Calu3 (cell line): Measurements from ENCODE around the gene LIPC. TPM values are rescaled to one million over a fixed set of nuclear protein-coding genes. Genes with fewer than 3 reads are reported as not detected.
A peak's percentile ranks its signal among the peaks of the same experiment; 100 is the strongest.

Experiments
- BruUV-seq: library from RNA; stranded (reverse); fragments of 400-500 nt; replicated peaks from 2 replicates; lab custom pipeline; 2021; lab: Mats Ljungman, UMichigan
- CTCF ChIA-PET: fragments of 300-600 bp; sonication (Branson Sonifier 250); formaldehyde crosslinking; loops from one replicate; lab custom pipeline; 2022; ENCODE audit warnings: antibody characterized with exemption; lab: Charles Lee
- DNase-seq: peaks from one replicate; pipeline ENCODE4 v3.0.0; 2022
- H3K27ac Mint-ChIP-seq: one replicate; pipeline ENCODE4 v1.8.0; 2022; ENCODE audit warnings: mixed read lengths; ENCODE audit not compliant: unreplicated experiment
- H3K27me3 Mint-ChIP-seq: one replicate; pipeline ENCODE4 v1.8.0; 2022; ENCODE audit warnings: mixed read lengths; ENCODE audit not compliant: unreplicated experiment
- H3K36me3 Mint-ChIP-seq: one replicate; pipeline ENCODE4 v1.8.0; 2022; ENCODE audit warnings: mild to moderate bottlenecking, moderate library complexity, mixed read lengths; ENCODE audit not compliant: insufficient read depth, unreplicated experiment
- H3K4me1 Mint-ChIP-seq: one replicate; pipeline ENCODE4 v1.8.0; 2022; ENCODE audit warnings: mild to moderate bottlenecking, low read depth, mixed read lengths; ENCODE audit not compliant: unreplicated experiment
- H3K4me3 Mint-ChIP-seq: one replicate; pipeline ENCODE4 v1.8.0; 2022; ENCODE audit warnings: mild to moderate bottlenecking, low read depth, moderate library complexity, mixed read lengths; ENCODE audit not compliant: unreplicated experiment
- H3K9me3 Mint-ChIP-seq: one replicate; pipeline ENCODE4 v1.8.0; 2022; ENCODE audit warnings: low read depth, mixed read lengths; ENCODE audit not compliant: unreplicated experiment
- intact Hi-C: fragments of 100-400 bp; cut with micrococcal nuclease; formaldehyde crosslinking; loops from one replicate; pipeline ENCODE4 v1.10.0; 2022; ENCODE audit not compliant: unreplicated experiment
- total RNA-seq: library from RNA; stranded (reverse); gene quantifications from 2 replicates; pipeline ENCODE4 v1.2.3, GENCODE V29; 2022
- TF ChIP-seq, protein P1 (sequence below): fragments of 200-600 bp; IDR thresholded peaks from one replicate; pipeline ENCODE4 v1.8.0; 2022; ENCODE audit warnings: antibody characterized with exemption; ENCODE audit not compliant: unreplicated experiment

Gene LIPC
- total RNA-seq, 1 experiment from 2014 or later: not detected

DNA sequence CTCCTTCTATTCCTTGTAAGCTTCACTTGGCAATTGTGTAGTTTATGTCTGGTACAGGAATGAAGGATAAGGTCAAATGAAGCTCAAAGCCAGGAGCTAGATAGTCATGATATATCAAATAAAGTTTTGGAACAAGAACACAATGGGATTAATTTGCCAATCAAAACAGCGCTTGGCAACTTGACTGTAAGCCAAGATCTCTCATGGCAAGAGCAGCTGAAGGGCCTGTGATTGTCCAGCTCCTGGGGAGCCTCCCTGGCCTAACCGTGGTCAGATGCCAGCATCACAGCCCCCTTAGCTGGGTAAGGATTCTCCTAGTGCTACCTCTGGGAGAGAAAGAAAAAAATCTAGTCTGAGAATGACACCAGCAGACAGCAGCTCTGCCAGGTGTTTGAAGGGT, 97.2 kb downstream of the LIPC start:
- CTCF ChIA-PET: no interaction called here
- H3K4me1 Mint-ChIP-seq: peaks cover 49% of the 10 kb centered on the region
- H3K27ac Mint-ChIP-seq: peak overlapping the region; percentile 86
- no peaks in the 10 kb centered on the region for H3K9me3 Mint-ChIP-seq
- no peaks in the 10 kb centered on the region for H3K36me3 Mint-ChIP-seq
- intact Hi-C loops: loop anchor here (2.0 kb wide), 1 partner anchor 58 kb away; no protein-coding TSS in a partner anchor
- H3K27me3 Mint-ChIP-seq: no peaks in the 10 kb centered on the region
- H3K4me3 Mint-ChIP-seq: no peak overlapping the region
- BruUV-seq: no TSS peak
- no peak for DNase-seq
- TF ChIP-seq, protein P1, sequence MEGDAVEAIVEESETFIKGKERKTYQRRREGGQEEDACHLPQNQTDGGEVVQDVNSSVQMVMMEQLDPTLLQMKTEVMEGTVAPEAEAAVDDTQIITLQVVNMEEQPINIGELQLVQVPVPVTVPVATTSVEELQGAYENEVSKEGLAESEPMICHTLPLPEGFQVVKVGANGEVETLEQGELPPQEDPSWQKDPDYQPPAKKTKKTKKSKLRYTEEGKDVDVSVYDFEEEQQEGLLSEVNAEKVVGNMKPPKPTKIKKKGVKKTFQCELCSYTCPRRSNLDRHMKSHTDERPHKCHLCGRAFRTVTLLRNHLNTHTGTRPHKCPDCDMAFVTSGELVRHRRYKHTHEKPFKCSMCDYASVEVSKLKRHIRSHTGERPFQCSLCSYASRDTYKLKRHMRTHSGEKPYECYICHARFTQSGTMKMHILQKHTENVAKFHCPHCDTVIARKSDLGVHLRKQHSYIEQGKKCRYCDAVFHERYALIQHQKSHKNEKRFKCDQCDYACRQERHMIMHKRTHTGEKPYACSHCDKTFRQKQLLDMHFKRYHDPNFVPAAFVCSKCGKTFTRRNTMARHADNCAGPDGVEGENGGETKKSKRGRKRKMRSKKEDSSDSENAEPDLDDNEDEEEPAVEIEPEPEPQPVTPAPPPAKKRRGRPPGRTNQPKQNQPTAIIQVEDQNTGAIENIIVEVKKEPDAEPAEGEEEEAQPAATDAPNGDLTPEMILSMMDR: no peak

DNA sequence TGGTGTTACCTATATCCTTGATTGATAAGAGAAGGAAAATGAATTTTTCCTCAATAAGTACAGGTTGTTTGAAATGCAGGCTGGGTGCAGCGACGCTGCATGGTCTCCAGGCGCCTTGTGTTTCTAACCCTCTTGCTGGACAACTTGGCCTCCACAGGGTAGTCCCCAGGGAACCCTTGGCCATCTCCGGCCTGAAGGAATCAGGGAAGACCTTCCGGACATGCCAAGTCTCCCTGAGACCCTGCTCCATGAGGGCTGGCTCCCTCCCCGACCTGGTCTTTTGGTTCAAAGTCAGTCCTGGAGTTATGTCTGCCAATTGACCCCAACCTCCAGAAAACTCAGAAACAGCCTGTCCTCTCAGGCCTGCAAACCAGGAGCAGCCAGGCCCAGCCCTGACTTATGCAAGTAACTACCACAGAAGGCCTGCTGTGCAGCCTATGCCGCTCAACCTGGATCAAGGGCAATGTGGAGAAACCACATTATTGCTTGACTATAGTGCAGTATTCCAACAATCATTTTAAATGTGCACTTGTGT, 98.3 kb downstream of the LIPC start:
- no TSS peak for BruUV-seq
- Mint-ChIP-seq H3K4me3 (no peak overlapping the region), H3K36me3 (no peaks in the 10 kb centered on the region), H3K27me3 (no peaks in the 10 kb centered on the region), H3K27ac (no peak overlapping the region), H3K9me3 (no peaks in the 10 kb centered on the region), H3K4me1 (peaks cover 40% of the 10 kb centered on the region)
- TF ChIP-seq, protein P1: no peak
- CTCF ChIA-PET: no interaction called here
- intact Hi-C loops: no loop called here
- no peak for DNase-seq

DNA sequence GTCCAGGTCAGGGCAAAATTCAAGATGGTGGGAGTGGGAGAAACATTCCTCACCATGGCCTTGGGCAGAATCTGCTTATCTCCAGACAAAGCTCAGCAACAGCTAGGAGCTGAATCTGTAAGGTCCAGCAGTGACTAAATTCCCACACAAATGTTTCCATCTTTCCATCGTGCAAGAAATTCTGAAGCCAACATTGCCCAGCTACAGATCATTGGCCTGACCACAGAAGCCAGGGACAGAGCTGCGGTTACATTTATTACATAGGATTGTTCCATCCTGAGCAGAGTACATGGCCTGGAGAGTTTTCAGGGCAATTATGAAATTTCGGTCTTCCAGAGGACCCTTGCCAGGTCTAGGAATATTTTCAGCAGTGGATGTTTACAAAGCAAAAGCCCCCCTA, 100.3 kb downstream of the LIPC start:
- intact Hi-C loops: no loop called here
- no TSS peak for BruUV-seq
- CTCF ChIA-PET: interaction anchor here (0.7 kb wide), 1 partner anchor 65 kb away, joined by 6 read pairs; no protein-coding TSS in a partner anchor
- H3K4me1 Mint-ChIP-seq: peaks cover 20% of the 10 kb centered on the region
- H3K27me3 Mint-ChIP-seq: no peaks in the 10 kb centered on the region
- no peaks in the 10 kb centered on the region for H3K36me3 Mint-ChIP-seq
- TF ChIP-seq, protein P1: no peak
- no peaks in the 10 kb centered on the region for H3K9me3 Mint-ChIP-seq
- H3K4me3 Mint-ChIP-seq: no peak overlapping the region
- DNase-seq: no peak
- no peak overlapping the region for H3K27ac Mint-ChIP-seq

GRCh38 chr15:58534556-58534955, 102.8 kb downstream of the LIPC start:
- intact Hi-C loops: no loop called here
- DNase-seq: no peak

More at GRCh38 chr15:58534556-58534955, 102.8 kb downstream of the LIPC start:
- H3K27ac Mint-ChIP-seq: no peak overlapping the region
- no peaks in the 10 kb centered on the region for H3K9me3 Mint-ChIP-seq
- BruUV-seq: no TSS peak
- no peaks in the 10 kb centered on the region for H3K27me3 Mint-ChIP-seq
- H3K4me1 Mint-ChIP-seq: peaks cover under 1% of the 10 kb centered on the region
- CTCF ChIA-PET: interaction anchor here (0.7 kb wide), 1 partner anchor 40 kb away, joined by 3 read pairs; no protein-coding TSS in a partner anchor
- no peaks in the 10 kb centered on the region for H3K36me3 Mint-ChIP-seq
- TF ChIP-seq, protein P1: no peak
- no peak overlapping the region for H3K4me3 Mint-ChIP-seq
